GM18873 (cell line): Measurements from ENCODE around the gene ASTL.
"Not testable (repeated sequence)": the region's sequence is repeated elsewhere in the genome, so short reads cannot be mapped to it uniquely, and the experiment has no call there.

Experiments used
- ATAC-seq: cut with Tn5 transposase; IDR thresholded peaks from one replicate; pipeline ENCODE4 v1.9.1; 2021; ENCODE audit warnings: mild to moderate bottlenecking, moderate library complexity, moderate number of reproducible peaks; ENCODE audit not compliant: unreplicated experiment, low FRiP score

The ASTL gene

DNA sequence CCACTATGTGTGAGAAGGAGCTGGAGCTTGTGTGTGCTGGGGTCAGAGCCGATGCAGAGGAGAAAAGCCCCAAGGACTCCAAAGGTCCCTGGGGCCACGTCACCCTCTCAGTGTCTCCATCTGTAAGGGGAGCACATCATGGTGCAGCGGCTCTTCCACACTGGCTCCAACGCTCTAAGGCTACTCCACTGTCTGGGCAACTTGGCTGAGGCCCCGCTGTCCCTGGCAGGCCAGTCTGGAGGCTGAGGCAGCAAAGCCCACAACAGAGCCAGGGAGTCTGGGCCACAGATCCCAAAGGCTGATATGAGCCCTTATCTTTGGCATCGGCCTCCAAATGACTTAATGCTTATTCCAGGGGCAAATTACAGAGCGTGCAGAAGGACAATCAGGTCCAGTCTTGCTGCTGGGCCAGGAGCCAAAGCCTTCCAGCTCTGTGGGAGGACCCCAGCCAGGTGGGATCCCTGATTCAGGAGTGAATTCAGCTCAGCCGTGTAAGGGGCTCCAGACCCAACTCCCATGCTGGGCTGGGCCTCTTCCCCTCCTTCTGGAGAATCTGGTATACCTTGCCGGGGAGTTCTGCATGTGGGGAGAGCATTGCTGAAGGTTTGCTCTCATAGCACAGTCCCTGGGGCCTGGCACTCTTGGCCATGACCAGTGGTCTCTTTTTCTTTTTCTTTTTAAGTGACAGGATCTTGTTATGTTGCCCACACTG is 8.7 kb upstream of the ASTL start:
- ATAC-seq = no peak

DNA sequence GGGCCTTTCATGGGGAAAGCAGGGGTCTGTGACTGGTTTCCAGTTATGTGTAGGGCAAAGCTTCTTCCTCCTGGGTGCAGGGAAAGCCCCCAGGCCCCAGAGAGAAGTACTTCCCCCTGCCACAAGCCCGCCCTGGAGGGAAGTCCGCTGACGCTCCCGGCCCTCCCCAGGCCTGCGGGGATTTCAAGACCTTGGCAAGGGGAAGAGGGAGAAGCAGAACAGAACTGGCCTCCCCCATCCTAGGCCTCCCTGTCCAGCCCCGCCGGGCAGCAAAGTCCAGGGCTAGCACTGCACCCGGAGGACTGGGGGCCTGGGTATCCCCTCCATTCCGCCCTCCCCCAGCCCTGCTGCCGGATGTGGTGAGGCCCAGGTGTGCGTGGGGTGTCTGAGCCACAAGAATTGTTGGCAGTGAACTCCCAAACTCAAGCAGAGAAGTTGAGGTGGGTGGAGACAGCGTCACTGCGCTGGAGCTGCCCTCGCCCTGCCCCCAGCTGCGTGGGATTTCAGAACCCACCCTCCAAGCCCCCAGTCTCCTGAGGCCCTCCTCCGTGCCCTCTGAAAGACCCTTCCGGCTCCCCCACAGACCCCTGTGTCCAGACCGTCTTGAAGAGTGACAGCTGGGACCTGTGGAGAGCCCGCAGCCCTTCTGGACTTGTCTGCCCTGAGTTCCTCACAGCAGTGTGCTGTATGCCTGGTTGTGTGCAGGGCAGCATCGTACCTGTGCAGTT is 8.0 kb upstream of the ASTL start:
- ATAC-seq = peak; percentile 30

DNA sequence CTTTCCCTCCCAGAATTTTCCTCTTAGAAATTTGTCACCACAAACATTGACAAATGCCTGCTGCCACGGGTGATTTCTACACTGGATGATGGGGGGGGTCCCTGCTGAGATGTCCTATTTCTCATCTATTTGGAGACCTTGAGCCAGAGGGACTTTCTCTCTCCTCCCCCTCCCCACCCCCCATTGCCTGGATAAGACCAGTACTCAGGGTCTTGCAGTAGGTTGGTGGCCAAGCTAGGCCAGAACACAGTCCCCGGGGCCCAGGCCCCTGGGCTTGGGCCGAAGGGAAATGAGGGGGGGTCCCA is 7.5 kb upstream of the ASTL start:
- ATAC-seq = no peak

GRCh38 chr2:96145036-96145847 is 6.9 kb upstream of the ASTL start, which contains the start of gene DUSP2:
DUSP2 (minus strand) TSS chr2:96145440; CDS start chr2:96145354, 86 bp downstream.
- peak; percentile 32 for ATAC-seq

GRCh38 chr2:96144481-96145035 is 6.3 kb upstream of the ASTL start:
- ATAC-seq = peak; percentile 1

DNA sequence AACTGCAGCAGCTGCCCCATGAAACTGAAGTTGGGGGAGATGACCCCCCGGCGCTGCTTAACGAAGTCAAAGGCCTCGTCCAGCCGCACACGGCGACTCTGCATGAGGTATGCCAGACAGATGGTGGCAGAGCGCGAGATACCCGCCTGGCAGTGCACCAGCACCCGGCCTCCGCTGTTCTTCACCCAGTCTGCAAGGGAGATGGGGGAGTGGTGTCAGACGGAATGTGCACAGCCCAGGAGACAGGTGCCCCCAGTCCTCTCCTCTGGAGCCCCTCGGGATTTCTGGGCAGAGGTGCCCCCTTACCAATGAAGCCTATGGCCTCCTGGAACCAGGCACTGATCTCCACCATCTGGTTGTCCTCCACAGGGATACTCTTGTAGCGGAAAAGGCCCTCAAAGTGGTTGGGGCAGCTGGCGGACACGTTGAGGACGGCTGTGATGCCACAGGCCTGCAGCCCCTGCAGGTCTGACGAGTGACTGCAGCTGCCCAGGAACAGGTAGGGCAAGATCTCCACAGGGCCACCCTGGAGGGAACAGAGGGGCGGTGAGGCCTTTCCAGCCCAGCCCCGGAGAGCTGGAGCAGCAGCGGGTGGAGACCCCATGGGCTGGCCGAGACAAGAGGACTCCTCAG is 5.7 kb upstream of the ASTL start:
- no peak for ATAC-seq

- no peak for ATAC-seq
These were observed 5.0 kb upstream of the ASTL start for GRCh38 chr2:96143231-96143847.

GRCh38 chr2:96142217-96143113 is 4.2 kb upstream of the ASTL start:
- ATAC-seq = no peak

DNA sequence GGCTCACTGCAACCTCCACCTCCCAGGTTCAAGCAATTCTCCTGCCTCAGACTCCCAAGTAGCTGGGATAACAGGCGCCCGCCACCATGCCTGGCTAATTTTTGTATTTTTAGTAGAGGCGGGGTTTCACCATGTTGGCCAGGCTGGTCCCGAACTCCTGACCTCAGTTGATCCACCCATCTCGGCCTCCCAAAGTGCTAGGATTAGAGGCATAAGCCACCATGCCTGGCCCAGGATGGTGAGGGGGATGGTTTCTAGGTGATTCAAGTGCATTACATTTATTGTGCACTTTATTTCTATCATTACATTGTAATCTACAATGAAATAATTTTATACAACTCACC is 3.3 kb upstream of the ASTL start:
- ATAC-seq = not testable (repeated sequence)

DNA sequence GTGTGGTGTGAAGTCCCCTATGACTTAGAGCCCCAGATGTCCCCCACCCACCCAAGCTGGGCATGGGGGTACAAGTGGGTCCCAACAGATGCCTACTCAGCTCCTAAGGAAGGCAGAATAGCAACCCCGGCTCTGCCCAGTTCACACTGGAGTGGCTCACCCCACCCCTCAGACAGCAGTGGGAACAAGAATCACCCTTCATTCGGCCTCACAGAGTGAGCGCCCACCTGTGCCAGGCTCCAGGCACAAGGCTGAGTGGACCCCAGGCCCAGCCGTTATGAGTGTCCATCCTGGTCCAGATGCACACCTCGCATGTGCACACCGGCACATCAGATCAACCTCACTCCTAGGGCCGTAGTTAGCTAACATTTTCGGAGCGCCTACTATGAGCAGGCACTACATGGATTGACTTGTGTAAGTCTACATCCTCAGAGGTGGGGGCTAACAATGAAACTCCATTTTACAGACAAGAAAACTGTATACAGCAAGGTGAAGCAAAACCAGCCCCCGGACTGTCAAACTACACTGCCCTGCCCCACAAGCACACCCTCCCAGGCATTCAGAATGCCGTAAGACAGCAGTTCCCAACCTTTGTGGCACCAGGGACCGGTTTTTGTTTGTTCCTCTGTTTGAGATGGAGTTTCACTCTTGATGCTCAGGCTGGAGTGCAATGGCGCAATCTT is 2.8 kb upstream of the ASTL start:
- ATAC-seq = no peak

DNA sequence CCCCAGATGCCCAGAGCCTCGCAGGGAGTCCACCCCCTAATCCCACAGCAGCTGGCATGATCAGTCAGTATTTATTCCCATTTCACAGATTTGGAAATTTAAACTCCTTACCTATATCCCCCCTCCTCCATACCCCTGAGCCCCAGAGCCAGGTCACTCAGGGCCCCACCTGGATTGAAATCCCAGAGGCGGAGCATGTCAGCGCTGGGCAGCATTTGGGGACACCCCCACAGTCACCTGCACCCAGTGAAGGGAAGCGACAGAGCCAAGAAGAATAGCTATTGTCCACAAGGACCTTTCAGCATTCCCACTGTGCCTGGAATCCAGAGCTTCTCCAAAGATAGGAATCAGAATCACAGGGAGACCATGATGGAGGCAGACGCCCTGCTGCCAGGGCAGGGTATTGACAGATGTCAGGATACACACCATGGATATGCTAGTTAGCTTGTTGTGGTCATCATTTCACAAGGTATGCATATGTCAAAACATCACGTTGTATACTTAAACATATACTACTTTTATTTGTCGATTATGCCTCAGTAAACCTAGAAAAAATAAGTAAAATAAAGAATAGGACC is 968 bp upstream of the ASTL start:
- no peak for ATAC-seq

GRCh38 chr2:96137321-96138178 is 752 bp downstream of the ASTL start:
- no peak for ATAC-seq

DNA sequence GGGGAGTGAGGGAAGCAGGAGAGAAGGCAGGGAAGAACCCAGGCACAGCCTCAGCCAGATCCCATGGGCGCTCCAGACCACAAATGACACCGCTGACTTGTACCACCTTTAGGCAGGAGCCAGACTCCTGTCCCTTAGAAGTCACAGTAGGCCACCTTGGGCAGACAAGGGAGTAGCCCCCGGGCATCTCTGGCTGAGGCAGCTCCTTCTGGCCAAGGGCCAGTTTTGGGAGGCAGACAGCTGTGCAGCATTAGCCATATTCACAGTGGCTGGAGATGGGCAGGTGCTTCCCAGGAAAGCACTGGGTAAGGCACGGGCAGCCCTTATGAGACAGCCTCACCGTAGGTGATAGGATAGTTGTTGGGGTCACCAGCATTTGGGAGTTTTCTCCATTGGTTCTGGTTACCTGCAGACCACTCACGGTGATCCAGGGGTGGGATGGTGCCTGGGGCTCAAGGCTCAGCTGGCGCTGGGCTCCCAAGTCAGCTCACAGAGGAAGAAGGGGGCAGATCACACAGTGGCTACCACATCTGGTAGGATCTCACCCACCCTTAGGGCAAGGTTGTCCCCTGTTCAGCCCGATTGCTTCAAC is 2.1 kb downstream of the ASTL start:
- no peak for ATAC-seq

DNA sequence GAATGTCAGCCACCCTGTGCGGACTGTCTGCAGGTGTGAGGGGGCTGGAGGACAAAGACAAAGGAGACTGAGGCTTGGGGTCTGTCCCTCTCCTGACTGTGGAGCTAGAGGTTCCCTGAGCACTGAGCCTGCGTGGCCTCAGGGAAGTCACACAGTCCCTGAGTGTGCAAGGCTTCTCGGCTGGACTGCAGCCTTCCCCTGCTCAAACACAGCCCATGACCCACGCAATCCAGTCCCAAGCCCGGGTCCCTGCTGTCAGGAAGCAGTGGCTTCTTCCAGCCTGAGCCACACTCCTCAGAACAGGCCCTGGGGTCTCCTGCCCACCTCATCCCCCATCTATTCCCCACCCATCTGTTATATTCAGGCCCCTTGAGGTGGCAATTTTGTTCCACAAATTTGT is 2.7 kb downstream of the ASTL start:
- ATAC-seq = no peak

GRCh38 chr2:96135171-96135570 is 3.1 kb downstream of the ASTL start:
- ATAC-seq = no peak

DNA sequence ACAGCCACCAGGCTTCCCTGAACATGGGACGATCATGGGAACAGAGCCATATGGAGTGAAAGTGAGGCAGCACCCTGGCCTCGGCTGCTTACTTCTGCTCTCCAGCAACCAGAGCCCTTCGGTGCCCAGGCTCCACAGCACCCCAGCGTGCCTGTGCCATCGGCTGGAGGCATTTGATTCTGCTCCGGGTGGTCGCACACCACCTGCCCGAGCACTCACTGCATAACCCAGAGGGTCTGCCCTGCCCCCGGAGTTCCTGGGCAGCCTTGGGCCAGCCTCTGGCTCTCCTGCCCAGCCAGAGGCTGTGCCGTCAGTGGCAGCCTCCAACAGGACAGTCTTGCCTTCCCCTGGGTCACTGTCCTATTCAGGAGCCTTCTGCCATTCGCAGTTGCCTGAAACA is 3.9 kb downstream of the ASTL start:
- no peak for ATAC-seq
